AG04450 (cell line): ENCODE results near the gene TSHZ2. TPM values are rescaled to one million over a fixed set of nuclear protein-coding genes. Genes with fewer than 3 reads are reported as not detected.

Experiments
- CTCF ChIA-PET: fragments of 300-600, 350-600 bp; formaldehyde crosslinking; extraction: SDS; loops from one replicate; lab custom pipeline; 2022; ENCODE audit warnings: antibody characterized with exemption, inconsistent platforms; lab: Charles Lee
- POLR2A ChIA-PET: fragments of 350-600 bp; formaldehyde crosslinking; extraction: SDS; loops from one replicate; lab custom pipeline; 2021; ENCODE audit warnings: antibody characterized with exemption, inconsistent platforms; lab: Yijun Ruan, JAX
- DNase-seq: peaks from one replicate; pipeline ENCODE4 v3.0.0-alpha.2; 2011; ENCODE audit warnings: low read depth, low spot score
- H3K27ac ChIP-seq: one replicate; pipeline ENCODE4 v1.5.1; 2012; ENCODE audit warnings: low read depth, low read length, control low read depth
- H3K27me3 ChIP-seq: one replicate; pipeline ENCODE4 v1.6.0; 2012; ENCODE audit warnings: low read length; ENCODE audit not compliant: control insufficient read depth, insufficient read depth
- H3K4me3 ChIP-seq: 2 replicates; pipeline ENCODE4 v1.5.1; 2011; ENCODE audit warnings: mild to moderate bottlenecking, low read depth, low read length, control low read depth
- H3K9me3 ChIP-seq: 2 replicates; pipeline ENCODE4 v1.5.1; 2012; ENCODE audit warnings: low read length; ENCODE audit not compliant: control insufficient read depth, insufficient read depth
- CTCF ChIP-seq: IDR thresholded peaks from 2 replicates; pipeline ENCODE4 v1.5.1; 2011; ENCODE audit warnings: low read depth, low read length, control low read depth, inconsistent platforms
- polyA plus RNA-seq: library from polyadenylated mRNA; depleted of rRNA; stranded (reverse); fragments of >200 nt; gene quantifications from 2 replicates; pipeline ENCODE4 v1.2.3, GENCODE V29; 2011

TSHZ2 gene
- polyA plus RNA-seq, 1 experiment: not detected

- DNase-seq: no peak
- H3K4me3 ChIP-seq: no peak overlapping the region
- TF ChIP-seq CTCF: no peak
- ChIA-PET CTCF (no interaction called here), POLR2A (no interaction called here)
- H3K9me3 ChIP-seq: no peaks in the 10 kb centered on the region
- no peaks in the 10 kb centered on the region for H3K27me3 ChIP-seq
- no peak overlapping the region for H3K27ac ChIP-seq
Observed at GRCh38 chr20:53074811-53075314, 102.7 kb downstream of the TSHZ2 start.

GRCh38 chr20:53076668-53077067, 104.5 kb downstream of the TSHZ2 start:
- no peak overlapping the region for H3K27ac ChIP-seq
- no peak overlapping the region for H3K4me3 ChIP-seq
- H3K9me3 ChIP-seq: no peaks in the 10 kb centered on the region
- DNase-seq: no peak
- ChIA-PET POLR2A (no interaction called here), CTCF (no interaction called here)
- H3K27me3 ChIP-seq: no peaks in the 10 kb centered on the region
- no peak for TF ChIP-seq CTCF

GRCh38 chr20:53077373-53078205, 105.4 kb downstream of the TSHZ2 start:
- DNase-seq: no peak
- no peak overlapping the region for H3K27ac ChIP-seq
- ChIA-PET POLR2A (no interaction called here), CTCF (interaction anchor here (0.6 kb wide), 1 partner anchor 42 kb away, joined by 3 read pairs; no protein-coding TSS in a partner anchor)
- H3K4me3 ChIP-seq: no peak overlapping the region
- no peaks in the 10 kb centered on the region for H3K9me3 ChIP-seq
- no peak for TF ChIP-seq CTCF
- H3K27me3 ChIP-seq: no peaks in the 10 kb centered on the region

- POLR2A ChIA-PET: no interaction called here
- H3K27me3 ChIP-seq: no peaks in the 10 kb centered on the region
- CTCF ChIA-PET: no interaction called here
- no peak for TF ChIP-seq CTCF
- no peak overlapping the region for H3K27ac ChIP-seq
- no peak for DNase-seq
- no peak overlapping the region for H3K4me3 ChIP-seq
- no peaks in the 10 kb centered on the region for H3K9me3 ChIP-seq
Observed at GRCh38 chr20:53078761-53079160, 106.6 kb downstream of the TSHZ2 start.

GRCh38 chr20:53079261-53079691, 107.1 kb downstream of the TSHZ2 start:
- H3K27me3 ChIP-seq: no peaks in the 10 kb centered on the region
- ChIA-PET POLR2A (no interaction called here), CTCF (no interaction called here)
- no peaks in the 10 kb centered on the region for H3K9me3 ChIP-seq
- H3K4me3 ChIP-seq: no peak overlapping the region
- no peak for TF ChIP-seq CTCF
- DNase-seq: no peak
- H3K27ac ChIP-seq: no peak overlapping the region
